Activated T-helper 17 cell treated with anti-CD3 and anti-CD28 coated beads, Interleukin-2, amount 50 U/mL, for 72 hours (primary cell): ENCODE results near the gene LRRC8D. TPM values are rescaled to one million over a fixed set of nuclear protein-coding genes. Genes with fewer than 3 reads are reported as not detected.

ENCODE experiments used
- ATAC-seq: fragments of 150-1000 bp; cut with Tn5 transposase; replicated peaks from 2 replicates; pipeline ENCODE4 v1.10.0; 2021; ENCODE audit warnings: mild to moderate bottlenecking, moderate library complexity
- H3K27ac Mint-ChIP-seq: one replicate; pipeline ENCODE4 v1.8.0; 2022; ENCODE audit warnings: mixed read lengths
- H3K27me3 Mint-ChIP-seq: one replicate; pipeline ENCODE4 v1.8.0; 2022; ENCODE audit warnings: mixed read lengths
- H3K36me3 Mint-ChIP-seq: one replicate; pipeline ENCODE4 v1.8.0; 2022; ENCODE audit warnings: low read depth, mild to moderate bottlenecking, mixed read lengths
- H3K4me1 Mint-ChIP-seq: one replicate; pipeline ENCODE4 v1.8.0; 2022; ENCODE audit warnings: mixed read lengths
- H3K4me3 Mint-ChIP-seq: one replicate; pipeline ENCODE4 v1.8.0; 2022; ENCODE audit warnings: mild to moderate bottlenecking, mixed read lengths
- H3K9me3 Mint-ChIP-seq: one replicate; pipeline ENCODE4 v1.8.0; 2022; ENCODE audit warnings: mixed read lengths
- total RNA-seq, 2 donors: library from RNA; stranded (reverse); gene quantifications; one replicate each; pipeline ENCODE4 v1.2.3, GENCODE V29; 2022

LRRC8D gene
- total RNA-seq, 2 donors from 2014 or later: 15.2 to 24.0 TPM

GRCh38 chr1:89897347-89898133 lies 76.7 kb downstream of the LRRC8D start:
- no peak for ATAC-seq
- H3K27me3 Mint-ChIP-seq: no peaks in the 10 kb centered on the region
- H3K36me3 Mint-ChIP-seq: peaks cover 15% of the 10 kb centered on the region

GRCh38 chr1:89898150-89898549 lies 77.3 kb downstream of the LRRC8D start:
- H3K4me1 Mint-ChIP-seq: peaks cover 11% of the 10 kb centered on the region
- no peak overlapping the region for H3K27ac Mint-ChIP-seq
- no peaks in the 10 kb centered on the region for H3K27me3 Mint-ChIP-seq
- no peak for ATAC-seq
- H3K36me3 Mint-ChIP-seq: peaks cover 15% of the 10 kb centered on the region
- H3K4me3 Mint-ChIP-seq: no peak overlapping the region
- no peaks in the 10 kb centered on the region for H3K9me3 Mint-ChIP-seq

More at GRCh38 chr1:89897347-89898133, 76.7 kb downstream of the LRRC8D start:
- Mint-ChIP-seq H3K4me3 (no peak overlapping the region), H3K27ac (no peak overlapping the region), H3K4me1 (peaks cover 11% of the 10 kb centered on the region), H3K9me3 (no peaks in the 10 kb centered on the region)

GRCh38 chr1:89898695-89899470 lies 78.1 kb downstream of the LRRC8D start:
- H3K4me3 Mint-ChIP-seq: no peak overlapping the region
- no peak for ATAC-seq
- peaks cover 11% of the 10 kb centered on the region for H3K4me1 Mint-ChIP-seq
- H3K36me3 Mint-ChIP-seq: peaks cover 15% of the 10 kb centered on the region
- no peaks in the 10 kb centered on the region for H3K9me3 Mint-ChIP-seq
- no peaks in the 10 kb centered on the region for H3K27me3 Mint-ChIP-seq
- H3K27ac Mint-ChIP-seq: no peak overlapping the region

- Mint-ChIP-seq H3K4me3 (no peak overlapping the region), H3K36me3 (peaks cover 15% of the 10 kb centered on the region), H3K9me3 (no peaks in the 10 kb centered on the region), H3K4me1 (peaks cover 11% of the 10 kb centered on the region), H3K27ac (no peak overlapping the region), H3K27me3 (no peaks in the 10 kb centered on the region)
- no peak for ATAC-seq
Observed at GRCh38 chr1:89900323-89900722, 79.5 kb downstream of the LRRC8D start.

DNA sequence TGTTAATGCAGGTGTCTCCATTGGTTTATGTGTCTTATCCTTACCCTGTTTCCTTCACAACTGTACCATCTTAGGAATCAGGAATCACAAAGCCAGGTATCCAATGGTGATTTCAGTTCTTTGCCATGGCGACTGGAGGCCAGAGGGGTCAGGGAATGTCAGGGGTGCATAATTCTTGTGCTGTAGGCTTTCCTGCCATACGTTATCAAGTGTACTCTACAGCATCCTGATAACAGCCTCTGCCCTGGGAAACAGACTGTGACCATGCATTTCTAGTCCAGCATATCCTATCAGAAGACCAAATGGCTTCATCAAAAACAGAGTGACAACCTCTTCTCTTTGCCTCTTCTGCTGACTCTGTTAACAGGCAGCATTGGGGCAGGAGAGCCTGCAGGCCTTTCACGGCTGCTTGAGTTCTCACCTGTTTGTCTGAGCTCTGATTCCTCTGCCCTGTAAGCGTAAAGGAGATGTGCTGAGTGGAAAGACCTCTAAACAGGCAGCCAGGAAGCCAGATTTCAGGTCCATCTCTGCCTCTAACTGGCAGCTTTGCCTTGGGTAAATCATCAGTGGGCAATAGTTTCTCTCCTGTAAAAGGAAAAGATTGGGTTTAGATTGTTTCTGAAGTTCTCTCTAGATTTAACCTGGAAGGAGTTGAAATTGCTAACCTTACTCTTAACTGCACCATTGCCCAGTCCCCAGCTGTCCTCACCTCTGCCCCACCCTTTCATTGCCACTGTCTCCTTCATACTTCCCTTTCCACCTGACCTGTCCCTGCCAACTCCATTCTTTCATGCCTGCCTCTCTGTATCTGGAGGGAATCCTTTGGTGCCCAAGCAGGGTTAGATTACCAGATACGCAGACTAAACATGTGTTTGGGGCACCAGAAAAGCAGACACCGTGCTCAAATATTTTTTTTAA lies 80.2 kb downstream of the LRRC8D start:
- Mint-ChIP-seq H3K4me3 (no peak overlapping the region), H3K27me3 (no peaks in the 10 kb centered on the region), H3K9me3 (no peaks in the 10 kb centered on the region), H3K27ac (no peak overlapping the region), H3K4me1 (peaks cover 11% of the 10 kb centered on the region), H3K36me3 (peaks cover 15% of the 10 kb centered on the region)
- no peak for ATAC-seq

- H3K36me3 Mint-ChIP-seq: peaks cover 9% of the 10 kb centered on the region
- H3K27me3 Mint-ChIP-seq: no peaks in the 10 kb centered on the region
- no peak overlapping the region for H3K27ac Mint-ChIP-seq
- no peak for ATAC-seq
- no peaks in the 10 kb centered on the region for H3K9me3 Mint-ChIP-seq
- no peak overlapping the region for H3K4me3 Mint-ChIP-seq
- peaks cover 9% of the 10 kb centered on the region for H3K4me1 Mint-ChIP-seq
Observed at GRCh38 chr1:89901957-89902669, 81.3 kb downstream of the LRRC8D start.

DNA sequence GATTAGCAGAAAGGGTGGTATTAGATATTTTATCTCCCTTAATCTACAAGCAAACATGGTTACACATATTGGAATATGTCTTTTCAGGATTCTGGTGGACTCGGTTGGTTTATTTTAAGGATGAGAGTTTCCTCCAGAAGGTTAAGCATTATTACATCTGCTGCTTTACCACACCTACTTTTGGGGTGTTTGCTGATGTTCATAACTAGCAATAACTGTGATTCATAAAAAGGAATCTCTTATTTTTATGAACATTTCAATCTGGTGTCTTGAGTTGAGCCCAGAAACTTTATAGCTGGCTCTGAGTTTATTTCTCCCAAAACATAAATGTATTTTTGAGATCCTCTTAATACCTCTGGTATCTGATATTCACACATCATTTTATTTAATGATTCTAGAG lies 82.7 kb downstream of the LRRC8D start:
- no peak for ATAC-seq
- Mint-ChIP-seq H3K4me1 (peaks cover 13% of the 10 kb centered on the region), H3K27me3 (no peaks in the 10 kb centered on the region), H3K36me3 (peaks cover 16% of the 10 kb centered on the region), H3K27ac (no peak overlapping the region), H3K4me3 (no peak overlapping the region), H3K9me3 (no peaks in the 10 kb centered on the region)

DNA sequence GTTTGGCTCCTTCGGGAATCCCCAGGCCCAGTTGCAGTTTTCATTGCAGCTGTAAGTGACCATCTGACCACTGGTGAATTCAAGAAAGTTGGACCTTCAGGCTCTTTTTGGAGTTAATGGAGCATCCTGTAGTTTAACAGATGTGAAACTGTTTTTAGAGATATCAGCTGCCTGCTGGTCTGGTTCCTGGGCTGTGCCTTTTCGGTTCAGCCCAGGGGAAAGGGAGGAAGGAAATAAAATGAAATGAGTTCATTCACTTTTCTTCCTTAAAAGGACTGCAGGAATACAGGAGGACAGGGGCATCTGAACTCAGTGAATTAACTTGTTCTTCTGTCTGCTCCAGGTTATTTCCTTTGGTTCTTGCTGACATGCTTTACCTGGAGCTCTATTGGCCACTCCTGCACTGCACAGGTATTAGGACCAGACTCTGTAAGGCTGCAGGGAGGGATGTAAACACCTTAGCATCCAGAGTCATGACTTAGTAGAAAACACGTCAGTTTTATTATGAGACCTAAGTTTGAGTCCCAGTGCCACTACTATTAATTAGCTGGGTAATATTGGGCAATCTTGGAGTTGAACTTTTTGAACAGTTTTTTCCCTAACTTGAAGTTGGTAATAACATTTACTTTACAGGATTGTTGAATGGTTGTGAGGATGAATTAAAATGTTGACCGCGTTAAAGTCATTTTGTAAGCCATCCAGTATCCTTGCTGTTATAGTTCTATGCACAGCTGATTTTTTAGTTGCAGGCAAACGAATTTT lies 83.6 kb downstream of the LRRC8D start:
- no peak overlapping the region for H3K4me3 Mint-ChIP-seq
- peaks cover 19% of the 10 kb centered on the region for H3K4me1 Mint-ChIP-seq
- H3K9me3 Mint-ChIP-seq: no peaks in the 10 kb centered on the region
- no peaks in the 10 kb centered on the region for H3K27me3 Mint-ChIP-seq
- ATAC-seq: no peak
- H3K36me3 Mint-ChIP-seq: peaks cover 19% of the 10 kb centered on the region
- no peak overlapping the region for H3K27ac Mint-ChIP-seq

DNA sequence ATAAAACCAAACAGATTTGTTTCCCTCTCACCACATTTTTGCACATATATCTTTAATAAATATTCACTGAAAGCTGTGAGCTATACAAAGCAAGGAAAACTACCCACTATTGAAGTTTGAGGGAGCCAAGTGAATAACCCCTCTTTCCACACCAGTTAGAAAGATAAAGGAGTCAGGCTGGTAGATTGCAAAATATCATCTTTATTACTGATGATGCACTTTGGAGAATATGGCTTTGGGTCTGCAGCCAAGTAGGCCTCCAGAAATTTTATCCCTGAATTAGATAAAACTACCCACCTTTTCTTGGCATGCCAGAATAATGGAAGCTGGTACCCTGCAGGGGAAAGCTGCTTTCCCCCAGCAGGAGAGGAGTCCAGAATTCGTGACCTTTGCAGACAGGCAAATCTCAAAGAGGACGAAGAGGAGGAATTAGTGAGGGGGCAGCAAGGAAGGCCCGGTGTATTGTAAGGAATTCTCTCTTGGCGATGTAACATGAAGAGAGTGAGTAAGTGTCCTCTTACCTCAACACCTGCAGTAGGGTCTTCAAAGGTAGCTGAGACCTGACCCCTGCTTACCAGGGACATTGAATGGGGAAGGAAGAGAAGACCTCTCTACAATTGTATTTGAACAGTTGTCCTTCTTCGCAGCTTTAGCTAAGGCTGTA lies 84.7 kb downstream of the LRRC8D start:
- no peak for ATAC-seq
- Mint-ChIP-seq H3K4me1 (peaks cover 19% of the 10 kb centered on the region), H3K36me3 (peaks cover 19% of the 10 kb centered on the region), H3K27ac (peak overlapping the region; percentile 45), H3K4me3 (no peak overlapping the region), H3K27me3 (no peaks in the 10 kb centered on the region), H3K9me3 (no peaks in the 10 kb centered on the region)

DNA sequence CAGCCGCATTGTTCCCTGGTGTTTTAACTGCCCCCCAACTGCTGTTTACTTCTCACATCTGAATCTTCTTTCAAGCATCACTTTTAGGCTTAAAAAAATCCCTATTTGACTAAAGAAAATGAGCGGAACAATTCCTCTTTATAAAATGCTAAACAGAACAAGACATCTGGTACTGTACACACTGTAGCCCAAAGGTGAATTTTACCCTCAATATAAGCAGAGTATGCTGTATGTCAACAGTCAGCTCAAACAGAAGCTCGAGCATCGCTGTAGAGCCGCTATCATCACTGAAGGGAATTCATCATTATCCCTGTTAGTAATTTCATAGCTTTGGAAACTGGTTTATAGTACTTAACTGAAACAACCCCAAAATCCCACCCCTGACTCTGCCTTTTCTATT lies 85.3 kb downstream of the LRRC8D start:
- Mint-ChIP-seq H3K9me3 (no peaks in the 10 kb centered on the region), H3K36me3 (peaks cover 19% of the 10 kb centered on the region), H3K4me1 (peaks cover 19% of the 10 kb centered on the region), H3K27ac (peak overlapping the region; percentile 45), H3K27me3 (no peaks in the 10 kb centered on the region), H3K4me3 (no peak overlapping the region)
- no peak for ATAC-seq

DNA sequence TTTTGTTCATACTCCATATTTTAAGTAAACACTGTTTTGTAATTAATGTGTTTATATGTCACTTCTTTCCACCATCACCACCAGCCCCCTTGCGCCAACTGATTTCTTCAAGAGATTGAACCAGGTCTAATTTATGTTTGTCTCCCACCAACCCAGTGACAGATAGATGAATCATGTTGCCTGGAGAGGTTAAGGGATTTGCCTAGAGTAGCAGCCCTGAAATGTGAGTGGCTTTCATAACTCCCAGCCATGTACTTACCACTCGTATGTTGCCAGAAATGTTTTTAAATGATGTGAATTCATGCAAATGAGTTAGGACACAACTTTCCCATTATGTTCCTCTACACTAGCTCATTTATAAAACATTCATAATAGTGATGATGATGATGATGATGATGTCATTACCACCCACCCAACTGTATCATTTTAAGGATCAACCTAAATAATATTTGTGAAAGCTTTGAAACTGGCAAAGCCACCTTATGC lies 86.9 kb downstream of the LRRC8D start:
- H3K4me3 Mint-ChIP-seq: peak overlapping the region; percentile 36
- no peaks in the 10 kb centered on the region for H3K27me3 Mint-ChIP-seq
- peak overlapping the region; percentile 57 for H3K27ac Mint-ChIP-seq
- peaks cover 29% of the 10 kb centered on the region for H3K4me1 Mint-ChIP-seq
- H3K36me3 Mint-ChIP-seq: peaks cover 20% of the 10 kb centered on the region
- H3K9me3 Mint-ChIP-seq: no peaks in the 10 kb centered on the region
- ATAC-seq: peak; percentile 68

GRCh38 chr1:89908273-89908671 lies 87.4 kb downstream of the LRRC8D start:
- Mint-ChIP-seq H3K27ac (peak overlapping the region; percentile 57), H3K4me1 (peaks cover 29% of the 10 kb centered on the region)
- no peak for ATAC-seq

More at GRCh38 chr1:89908273-89908671, 87.4 kb downstream of the LRRC8D start:
- Mint-ChIP-seq H3K27me3 (no peaks in the 10 kb centered on the region), H3K36me3 (peaks cover 20% of the 10 kb centered on the region), H3K9me3 (no peaks in the 10 kb centered on the region), H3K4me3 (peak overlapping the region; percentile 38)
